Ovary (tissue), 3 donors: Measurements from ENCODE around the gene CEP44.

Experiments used
- CTCF ChIP-seq, 3 donors: fragments of 450-650 bp in 2 of 3; fragments of 200-600 bp in 1 of 3; IDR thresholded peaks; one replicate each; pipeline versions ENCODE4 v1.5.1 to v1.8.0; 2016 to 2022; ENCODE audit warnings: antibody characterized with exemption in 3 of 3, mild to moderate bottlenecking in 1 of 3
- EP300 ChIP-seq: sonication (generic); formaldehyde crosslinking; IDR thresholded peaks from one replicate; pipeline ENCODE4 v1.6.1; 2017; ENCODE audit warnings: antibody characterized with exemption
- donor health status: DM: no; HTN: no; CAD: no.

GRCh38 chr4:174273930-174274329 lies 9.8 kb upstream of the CEP44 start:
- no peak for TF ChIP-seq CTCF (IDR thresholded peaks at IDR 0.05)
- TF ChIP-seq EP300: no peak
